Spleen (tissue), 11 donors: ENCODE data around the gene MAP1LC3B. TPM values are rescaled to one million over a fixed set of nuclear protein-coding genes. Genes with fewer than 3 reads are reported as not detected.

Experiments used
- DNase-seq: peaks from one replicate; pipeline ENCODE4 v3.0.0-alpha.2; 2020
- H3K27ac ChIP-seq, 8 donors: fragments of 200-600 bp; sonication (generic) in 7 of 8; 1 replicate in 4 of 8; 2 replicates in 4 of 8; pipeline versions ENCODE4 v1.5.0 to v1.8.0; 2016 to 2021; ENCODE audit warnings: inconsistent platforms in 4 of 8, mild to moderate bottlenecking in 4 of 8, moderate library complexity in 1 of 8
- H3K27me3 ChIP-seq, 7 donors: fragments of 200-600 bp; sonication (generic) in 6 of 7; replicated peaks in 1 of 7; 1 replicate in 4 of 7; 2 replicates in 3 of 7; pipeline versions ENCODE4 v1.5.0 to v1.8.0; 2016 to 2021; ENCODE audit warnings: inconsistent platforms in 3 of 7, mild to moderate bottlenecking in 1 of 7
- H3K36me3 ChIP-seq, 6 donors: fragments of 200-600 bp; sonication (generic) in 5 of 6; 1 replicate in 4 of 6; 2 replicates in 2 of 6; pipeline versions ENCODE4 v1.5.0 to v1.8.0; 2016 to 2021; ENCODE audit warnings: inconsistent platforms in 2 of 6
- H3K4me1 ChIP-seq, 6 donors: fragments of 200-600 bp; sonication (generic) in 5 of 6; 1 replicate in 3 of 6; 2 replicates in 3 of 6; pipeline versions ENCODE4 v1.5.0 to v1.8.0; 2016 to 2021; ENCODE audit warnings: inconsistent platforms in 3 of 6
- H3K4me3 ChIP-seq, 8 donors: fragments of 200-600 bp; sonication (generic) in 7 of 8; 1 replicate in 4 of 8; 2 replicates in 4 of 8; pipeline versions ENCODE4 v1.5.0 to v1.8.0; 2016 to 2021; ENCODE audit warnings: inconsistent platforms in 4 of 8, mild to moderate bottlenecking in 4 of 8, moderate library complexity in 2 of 8
- H3K9me3 ChIP-seq, 8 donors: fragments of 200-600 bp; sonication (generic) in 7 of 8; 1 replicate in 4 of 8; 2 replicates in 4 of 8; pipeline versions ENCODE4 v1.5.0 to v1.8.0; 2016 to 2021; ENCODE audit warnings: inconsistent platforms in 4 of 8
- POLR2A ChIP-seq, 3 donors: fragments of 450-650 bp; IDR thresholded peaks; one replicate each; pipeline ENCODE4 v1.5.1; 2017; ENCODE audit warnings: antibody characterized with exemption in 3 of 3, mild to moderate bottlenecking in 1 of 3
- POLR2AphosphoS5 ChIP-seq, 3 donors: sonication (generic); formaldehyde crosslinking; IDR thresholded peaks; one replicate each; pipeline ENCODE4 v1.5.1; 2017; ENCODE audit warnings: antibody characterized with exemption in 3 of 3
- WGBS, 5 donors: extraction: QIAGEN DNeasy Blood & Tissue Kit in 3 of 5; methylation state at CpG; one replicate each; pipeline versions ENCODE4 v1.1.5 to v1.1.7; 2013 to 2018; 5-methylcytosine and 5-hydroxymethylcytosine counted together
- intact Hi-C: fragments of 100-400 bp; cut with DNase I; formaldehyde crosslinking; loops from one replicate; pipeline ENCODE4 v1.15.0; 2023; ENCODE audit warnings: low total_unique reads
- polyA plus RNA-seq, 3 donors: library from polyadenylated mRNA; stranded (reverse); fragments of 200-250 nt; gene quantifications; one replicate each; pipeline ENCODE4 v1.2.1, GENCODE V29; 2013
- total RNA-seq, 7 donors: library from RNA; depleted of rRNA in 3 of 7; stranded (reverse); fragments of >200 nt in 3 of 7; fragmentation: NEBNext Ultra II Directional in 4 of 7; extraction: Animal tissue kit (Norgen Biotek cat#: 25700) in 4 of 7; gene quantifications; one replicate each; pipeline versions ENCODE4 v1.1.0 to v1.2.1, GENCODE V29; 2016 to 2021
- TF ChIP-seq, protein P1 (sequence below), 11 experiments: fragments of 200-600 bp in 7 of 11; fragments of 450-650 bp in 4 of 11; sonication (generic) in 4 of 11; IDR thresholded peaks in 8 of 11; conservative IDR thresholded peaks in 3 of 11; 1 replicate in 7 of 11; 2 replicates in 4 of 11; pipeline versions ENCODE4 v1.4.0 to v1.8.0; 2016 to 2021; ENCODE audit warnings: antibody characterized with exemption in 11 of 11, inconsistent platforms in 4 of 11, mild to moderate bottlenecking in 1 of 11
- donor health status: healthy with polysubstance abuse.
- donor health status: DM: no; HTN: no; CAD: no; lungs with moderate emphysema.
- donor health status: DM: no; HTN: no; CAD: no.
- donor health status: Bipolar disorder and iron deficiency.
- donor health status: healthy.
- donor health status: DM: no; HTN: no; CAD: no.
- donor health status: DM: yes; HTN: yes; CAD: no.

Gene MAP1LC3B
- total and polyA plus RNA-seq, 10 donors = 32.3 to 71.4 (median 54.9) TPM

DNA sequence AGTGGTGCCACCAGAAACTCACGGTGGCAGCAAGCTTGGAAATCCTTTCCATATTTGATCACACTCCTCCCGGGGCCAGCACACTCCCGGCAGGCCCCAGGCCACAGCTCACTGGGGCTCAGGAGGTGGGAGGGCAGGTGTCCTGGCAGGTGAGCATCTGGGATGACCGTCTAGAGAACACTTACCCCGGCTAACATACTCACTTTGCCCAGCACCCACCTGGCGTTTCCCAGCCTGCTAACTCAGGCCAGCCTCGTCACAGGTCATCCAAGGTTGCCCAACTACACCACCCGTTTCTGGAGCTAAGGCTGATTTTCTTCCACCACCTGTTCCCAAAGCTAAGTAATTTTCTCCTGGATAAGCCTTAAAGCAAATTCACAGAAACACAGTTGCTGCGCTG, 33.4 kb upstream of the MAP1LC3B start:
- Histone ChIP-seq H3K36me3 (peaks cover 0 to 83% (median 36%) of the 10 kb centered on the region in 6 donors), H3K4me1 (peaks cover 0 to under 1% (median 0%) of the 10 kb centered on the region in 6 donors), H3K4me3 (no peak overlapping the region), H3K27me3 (no peaks in the 10 kb centered on the region), H3K9me3 (no peaks in the 10 kb centered on the region), H3K27ac (no peak overlapping the region)
- TF ChIP-seq POLR2A (IDR thresholded peaks at IDR 0.05) (no peak), POLR2AphosphoS5 (IDR thresholded peaks at IDR 0.05) (no peak)
- TF ChIP-seq, protein P1, sequence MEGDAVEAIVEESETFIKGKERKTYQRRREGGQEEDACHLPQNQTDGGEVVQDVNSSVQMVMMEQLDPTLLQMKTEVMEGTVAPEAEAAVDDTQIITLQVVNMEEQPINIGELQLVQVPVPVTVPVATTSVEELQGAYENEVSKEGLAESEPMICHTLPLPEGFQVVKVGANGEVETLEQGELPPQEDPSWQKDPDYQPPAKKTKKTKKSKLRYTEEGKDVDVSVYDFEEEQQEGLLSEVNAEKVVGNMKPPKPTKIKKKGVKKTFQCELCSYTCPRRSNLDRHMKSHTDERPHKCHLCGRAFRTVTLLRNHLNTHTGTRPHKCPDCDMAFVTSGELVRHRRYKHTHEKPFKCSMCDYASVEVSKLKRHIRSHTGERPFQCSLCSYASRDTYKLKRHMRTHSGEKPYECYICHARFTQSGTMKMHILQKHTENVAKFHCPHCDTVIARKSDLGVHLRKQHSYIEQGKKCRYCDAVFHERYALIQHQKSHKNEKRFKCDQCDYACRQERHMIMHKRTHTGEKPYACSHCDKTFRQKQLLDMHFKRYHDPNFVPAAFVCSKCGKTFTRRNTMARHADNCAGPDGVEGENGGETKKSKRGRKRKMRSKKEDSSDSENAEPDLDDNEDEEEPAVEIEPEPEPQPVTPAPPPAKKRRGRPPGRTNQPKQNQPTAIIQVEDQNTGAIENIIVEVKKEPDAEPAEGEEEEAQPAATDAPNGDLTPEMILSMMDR (IDR thresholded peaks at IDR 0.05 in 8 of 11, conservative IDR thresholded peaks at IDR 0.05 in 3 of 11) = no peak
- DNase-seq = no peak
- intact Hi-C loops = no loop called here
- WGBS, 5 donors = 91 to 97% (median 92%) methylated on average over 8 to 9 of the region's 9 CpGs

DNA sequence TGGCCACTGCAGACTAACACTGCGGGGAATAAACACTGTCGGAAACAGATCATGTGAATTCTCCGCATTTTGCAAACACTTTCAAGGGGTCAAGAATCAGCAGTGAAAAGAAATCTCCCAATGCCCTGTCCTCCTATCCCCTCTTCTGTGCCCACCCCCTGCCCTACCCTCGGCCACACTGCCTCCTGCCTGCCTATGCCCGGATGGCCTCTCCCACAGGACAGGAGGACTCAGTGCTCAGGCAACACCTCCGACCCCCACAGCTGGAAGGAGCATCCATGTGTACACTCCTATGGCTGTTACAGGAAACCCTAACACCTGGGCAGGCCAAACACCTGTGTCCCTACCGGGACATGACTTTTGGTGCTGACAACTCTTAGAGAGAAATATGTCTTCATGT, 33.0 kb upstream of the MAP1LC3B start:
- Histone ChIP-seq H3K4me1 (peaks cover 0 to 4% (median 2%) of the 10 kb centered on the region in 6 donors), H3K27ac (no peak overlapping the region), H3K4me3 (no peak overlapping the region), H3K36me3 (peaks cover 0 to 85% (median 36%) of the 10 kb centered on the region in 6 donors), H3K27me3 (no peaks in the 10 kb centered on the region), H3K9me3 (no peaks in the 10 kb centered on the region)
- no peak for DNase-seq
- 94 to 96% (median 94%) methylated on average over 7 of the region's 7 CpGs for WGBS, 5 donors
- TF ChIP-seq, protein P1 (IDR thresholded peaks at IDR 0.05 in 8 of 11, conservative IDR thresholded peaks at IDR 0.05 in 3 of 11) = no peak
- no peak for TF ChIP-seq POLR2A (IDR thresholded peaks at IDR 0.05)
- no peak for TF ChIP-seq POLR2AphosphoS5 (IDR thresholded peaks at IDR 0.05)
- intact Hi-C loops = no loop called here

DNA sequence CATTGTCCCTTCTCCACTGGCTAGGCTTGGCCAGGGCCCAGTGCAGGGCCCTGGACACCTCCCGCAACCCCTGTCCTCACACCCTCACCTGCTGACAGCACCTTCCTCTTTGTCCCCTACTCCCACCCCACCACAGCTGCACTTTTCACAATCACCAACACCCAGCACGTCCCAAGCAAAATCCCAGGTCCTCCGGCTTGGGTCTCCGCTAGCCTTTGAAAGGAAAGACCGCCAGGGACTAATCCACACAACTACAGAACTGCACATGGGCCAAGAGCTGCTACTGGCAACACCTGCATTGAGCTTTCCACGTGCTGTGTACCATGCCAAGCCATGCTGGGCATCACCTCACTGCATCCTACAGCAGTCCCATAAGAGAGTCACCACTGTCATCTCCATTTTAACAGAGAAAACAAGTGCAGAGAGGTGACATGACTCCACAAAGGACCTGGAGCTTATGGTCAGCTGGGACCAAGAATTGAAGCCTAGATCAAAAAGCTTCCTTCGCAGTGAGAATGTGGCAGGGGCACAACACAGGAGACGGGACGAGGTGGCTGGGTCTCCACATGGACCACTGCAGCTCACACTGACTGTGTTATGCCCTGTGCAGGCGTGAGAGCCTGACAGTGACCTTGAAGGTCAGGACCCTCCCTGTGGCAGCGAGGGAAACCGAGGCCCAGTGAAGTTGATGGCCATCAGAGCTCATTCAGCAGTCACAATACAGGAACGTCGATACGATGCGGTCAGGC, 31.1 kb upstream of the MAP1LC3B start:
- peaks cover 0 to 90% (median 34%) of the 10 kb centered on the region in 6 donors for H3K36me3 ChIP-seq
- intact Hi-C loops = no loop called here
- no peak for DNase-seq

More for the DNA sequence above, 31.1 kb upstream of the MAP1LC3B start:
- no peaks in the 10 kb centered on the region for H3K9me3 ChIP-seq
- H3K4me1 ChIP-seq = peaks cover 0 to 12% (median 9%) of the 10 kb centered on the region in 6 donors
- WGBS, 5 donors = 92 to 97% (median 96%) methylated on average over 12 to 16 of the region's 16 CpGs
- no peaks in the 10 kb centered on the region for H3K27me3 ChIP-seq
- H3K27ac ChIP-seq = no peak overlapping the region
- no peak overlapping the region for H3K4me3 ChIP-seq
- TF ChIP-seq, protein P1 (IDR thresholded peaks at IDR 0.05 in 8 of 11, conservative IDR thresholded peaks at IDR 0.05 in 3 of 11) = no peak
- TF ChIP-seq POLR2A (IDR thresholded peaks at IDR 0.05) (no peak), POLR2AphosphoS5 (IDR thresholded peaks at IDR 0.05) (no peak)
